ENCODE data around the gene DMXL2. TPM values are rescaled to one million over a fixed set of nuclear protein-coding genes. Genes with fewer than 3 reads are reported as not detected.

Gene DMXL2
- total and polyA plus RNA-seq, 9 of the 15 experiments (the other 6 are each of a cell fraction or from before 2014, with no cell fraction given): 9.3 to 57.7 (median 30.7) TPM

- H3K36me3 ChIP-seq (ENCODE audit: control insufficient read depth, insufficient read depth, low read length): peaks cover 19% of the 10 kb centered on the region; the same call in 2 of the 3 replicates
- H3K27me3 ChIP-seq (ENCODE audit: control insufficient read depth in 2 of 2, insufficient read depth in 2 of 2, low read length in 2 of 2): no peaks in the 10 kb centered on the region
- ATAC-seq: no peak
- H3K4me3 ChIP-seq: no peak overlapping the region
- ChIA-PET CTCF (ENCODE audit: low intra/inter-chr PET ratio) (no interaction called here), POLR2A (interaction anchor here (0.7 kb wide), 1 partner anchor 10 kb away, joined by 5 read pairs; no protein-coding TSS in a partner anchor)
- BruUV-seq (replicated peaks): no TSS peak
- H3K79me2 ChIP-seq (ENCODE audit: control insufficient read depth, insufficient read depth, low read length): no peaks in the 10 kb centered on the region
- FAIRE-seq: no peak
- TF ChIP-seq ZNF121 (CRISPR knock-in tag; conservative IDR thresholded peaks at IDR 0.05): no peak
- TF ChIP-seq CSDE1 (IDR thresholded peaks at IDR 0.05): no peak
- TF ChIP-seq HDAC2 (IDR thresholded peaks at IDR 0.05): no peak
- TF ChIP-seq ZBTB12 (CRISPR knock-in tag; IDR thresholded peaks at IDR 0.05): no peak
- TF ChIP-seq SREBF1 (IDR thresholded peaks at IDR 0.05; ENCODE audit: borderline replicate concordance, low read depth, low read length): no peak
- TF ChIP-seq CAMTA2 (CRISPR knock-in tag; conservative IDR thresholded peaks at IDR 0.05): no peak
- no peak for TF ChIP-seq MLX (CRISPR knock-in tag; conservative IDR thresholded peaks at IDR 0.05)
- TF ChIP-seq ZNF274 (IDR thresholded peaks at IDR 0.05; ENCODE audit: borderline replicate concordance, low read depth, low read length): no peak
- TF ChIP-seq TAF7 (tag; IDR thresholded peaks at IDR 0.05): no peak
- no peak for TF ChIP-seq ZBTB5 (IDR thresholded peaks at IDR 0.05)
- no peaks in the 10 kb centered on the region for H4K20me1 ChIP-seq (replicated peaks; ENCODE audit: control insufficient read depth, insufficient read depth, low read length)
- H3K9ac ChIP-seq (ENCODE audit: insufficient read depth in 1 of 2, low read depth in 2 of 2, low read length in 2 of 2): no peak overlapping the region
- no peaks in the 10 kb centered on the region for H3K9me1 ChIP-seq (ENCODE audit: control insufficient read depth, insufficient read depth, low read length)
- H3K9me3 ChIP-seq (replicated peaks; ENCODE audit: control insufficient read depth, insufficient read depth, low read depth, low read length): no peaks in the 10 kb centered on the region
- no peaks in the 10 kb centered on the region for H3K4me1 ChIP-seq (replicated peaks in 1 of 2; ENCODE audit: control insufficient read depth in 2 of 2, insufficient read depth in 2 of 2, low read length in 2 of 2)
- intact Hi-C loops (cut with micrococcal nuclease): no loop called here
- H3K4me2 ChIP-seq (ENCODE audit: insufficient read depth, low read length): no peak overlapping the region
- H2AFZ ChIP-seq (ENCODE audit: low read depth, low read length): no peak overlapping the region
- no peak overlapping the region for H3K27ac ChIP-seq (ENCODE audit: extremely low read depth, low read depth, low read length)
- 81% methylated on average over 5 of the region's 5 CpGs for WGBS (ENCODE audit: insufficient coverage, low coverage, missing lambda C conversion rate)
- DNase-seq (ENCODE audit: extremely low read depth in 1 of 4, low spot score in 3 of 4): no peak
- in situ Hi-C loops (cut with MboI): no loop called here
Observed at GRCh38 chr15:51526955-51527354, 95.6 kb downstream of the DMXL2 start.
